HCT116 (cell line): ENCODE measurements around the gene UNC45A. TPM values are rescaled to one million over a fixed set of nuclear protein-coding genes. Genes with fewer than 3 reads are reported as not detected.

Source experiments
- ATAC-seq: fragments of 200-7000 bp; cut with Tn5 transposase; 2 replicates; pipeline ENCODE4 v1.9.1; 2020; ENCODE audit warnings: mild to moderate bottlenecking, moderate library complexity
- Bru-seq: library from RNA; stranded (reverse); fragments of 400-500 nt; gene quantifications from one replicate; lab custom pipeline; 2021; lab: Mats Ljungman, UMichigan
- BruChase-seq, 2 experiments: library from RNA; stranded (reverse); fragments of 400-500 nt; gene quantifications; one replicate each; lab custom pipeline; 2021; lab: Mats Ljungman, UMichigan
- BruUV-seq: library from RNA; stranded (reverse); fragments of 400-500 nt; replicated peaks from 2 replicates; lab custom pipeline; 2021; lab: Mats Ljungman, UMichigan
- CTCF ChIA-PET: fragments of 300-600 bp; sonication (Branson Sonifier 250); formaldehyde crosslinking; loops from one replicate; lab custom pipeline; 2021; ENCODE audit warnings: antibody characterized with exemption; lab: Charles Lee
- POLR2A ChIA-PET: fragments of 300-600, 350-600 bp; sonication (Branson Sonifier 250); formaldehyde crosslinking; loops from one replicate; lab custom pipeline; 2021; ENCODE audit warnings: antibody characterized with exemption; lab: Charles Lee
- RAD21 ChIA-PET, 2 experiments: fragments of 300-600 bp; sonication (Branson Sonifier 250); formaldehyde crosslinking; loops; one replicate each; lab custom pipeline; 2023; ENCODE audit warnings: low total read pairs in 2 of 2; ENCODE audit not compliant: uncharacterized antibody in 2 of 2, unreplicated experiment in 2 of 2, low non-redundant PET in 1 of 2; lab: Charles Lee
- DNase-seq: peaks from one replicate; pipeline ENCODE4 v3.0.0-alpha.2; 2010; ENCODE audit warnings: low read depth, low spot score
- H2AFZ ChIP-seq: fragments of 200-600 bp; shearing (Covaris generic), sonication (generic); 2 replicates; pipeline ENCODE4 v1.6.1; 2017; ENCODE audit warnings: low read depth, mixed run types, mixed read lengths, antibody characterized with exemption, low read length; ENCODE audit not compliant: poor library complexity, severe bottlenecking
- H3K27ac ChIP-seq: 2 replicates; pipeline ENCODE4 v1.5.1; 2012; ENCODE audit warnings: low read depth, low read length
- H3K27me3 ChIP-seq: fragments of 200-600 bp; sonication (generic); 2 replicates; pipeline ENCODE4 v1.6.1; 2016; ENCODE audit warnings: mixed run types, low read length, mixed read lengths; ENCODE audit not compliant: insufficient read depth
- H3K36me3 ChIP-seq, 2 experiments: fragments of 200-500 bp in 1 of 2; fragments of 200-600 bp in 1 of 2; sonication (Bioruptor generic) in 1 of 2; sonication (generic) in 1 of 2; 2 replicates each; pipeline versions ENCODE4 v1.5.1 to v1.6.1; 2014 to 2016; ENCODE audit warnings: low read length in 2 of 2, inconsistent platforms in 1 of 2, mixed read lengths in 1 of 2, mixed run types in 1 of 2; ENCODE audit not compliant: insufficient read depth in 2 of 2, control insufficient read depth in 1 of 2
- H3K4me1 ChIP-seq, 2 experiments: fragments of 200-600 bp in 1 of 2; sonication (generic) in 1 of 2; 2 replicates each; pipeline versions ENCODE4 v1.5.1 to v1.6.1; 2012 to 2017; ENCODE audit warnings: low read length in 2 of 2, inconsistent platforms in 1 of 2, mild to moderate bottlenecking in 1 of 2, mixed read lengths in 1 of 2, mixed run types in 1 of 2, moderate library complexity in 1 of 2; ENCODE audit not compliant: insufficient read depth in 2 of 2, control insufficient read depth in 1 of 2
- H3K4me2 ChIP-seq: fragments of 200-600 bp; sonication (generic); 2 replicates; pipeline ENCODE4 v1.6.1; 2017; ENCODE audit warnings: mixed run types, low read length, mixed read lengths
- H3K4me3 ChIP-seq, 2 experiments: fragments of 200-600 bp in 1 of 2; sonication (generic) in 1 of 2; replicated peaks in 1 of 2; 2 replicates each; pipeline ENCODE4 v1.5.1; 2011 to 2016; ENCODE audit warnings: low read length in 2 of 2, control low read depth in 1 of 2, low read depth in 1 of 2, mild to moderate bottlenecking in 1 of 2, mixed read lengths in 1 of 2, mixed run types in 1 of 2
- H3K79me2 ChIP-seq: fragments of 200-600 bp; sonication (generic); 2 replicates; pipeline ENCODE4 v1.6.1; 2017; ENCODE audit warnings: mild to moderate bottlenecking, mixed run types, low read length, moderate library complexity, mixed read lengths; ENCODE audit not compliant: insufficient read depth
- H3K9ac ChIP-seq: fragments of 200-600 bp; sonication (generic); 2 replicates; pipeline ENCODE4 v1.6.1; 2016; ENCODE audit warnings: low read length, mixed read lengths
- H3K9me2 ChIP-seq: fragments of 200-600 bp; sonication (generic), shearing (Covaris generic); 2 replicates; pipeline ENCODE4 v1.6.1; 2017; ENCODE audit warnings: mixed run types, mild to moderate bottlenecking, moderate library complexity; ENCODE audit not compliant: insufficient read depth
- H3K9me3 ChIP-seq, 2 experiments: fragments of 200-500 bp in 1 of 2; fragments of 200-600 bp in 1 of 2; sonication (Bioruptor generic) in 1 of 2; sonication (generic) in 1 of 2; 2 replicates each; pipeline ENCODE4 v1.6.1; 2014 to 2017; ENCODE audit warnings: low read length in 2 of 2, mixed read lengths in 2 of 2, inconsistent platforms in 1 of 2, low read depth in 1 of 2, mild to moderate bottlenecking in 1 of 2, mixed run types in 1 of 2, moderate library complexity in 1 of 2; ENCODE audit not compliant: control insufficient read depth in 1 of 2, insufficient read depth in 1 of 2
- H4K20me1 ChIP-seq: fragments of 200-600 bp; sonication (generic), shearing (Covaris generic); 2 replicates; pipeline ENCODE4 v1.6.1; 2017; ENCODE audit warnings: mixed run types, mild to moderate bottlenecking, moderate library complexity; ENCODE audit not compliant: insufficient read depth
- CBX3 ChIP-seq: IDR thresholded peaks from 2 replicates; pipeline ENCODE4 v1.6.1; 2012; ENCODE audit warnings: low read depth
- EZH2phosphoT487 ChIP-seq: fragments of 200-600 bp; IDR thresholded peaks from 2 replicates; pipeline ENCODE4 v1.6.1; 2018; ENCODE audit warnings: antibody characterized with exemption, borderline replicate concordance
- POLR2A ChIP-seq: IDR thresholded peaks from 2 replicates; pipeline ENCODE4 v1.7.0; 2011; ENCODE audit warnings: borderline replicate concordance; ENCODE audit not compliant: insufficient read depth, insufficient read length; ENCODE audit errors: extremely low read depth
- TCF7L2 ChIP-seq: IDR thresholded peaks from 2 replicates; pipeline ENCODE4 v1.7.0; 2011; ENCODE audit warnings: borderline replicate concordance, inconsistent platforms; ENCODE audit not compliant: insufficient read depth, insufficient read length; ENCODE audit errors: extremely low read depth
- YY1 ChIP-seq: IDR thresholded peaks from 2 replicates; pipeline ENCODE4 v1.6.1; 2011; ENCODE audit warnings: low read length, low read depth, moderate library complexity, mild to moderate bottlenecking; ENCODE audit not compliant: insufficient replicate concordance; ENCODE audit errors: extremely low read depth
- ZFX ChIP-seq: fragments of 450-650 bp; IDR thresholded peaks from 2 replicates; pipeline ENCODE4 v1.6.1; 2017
- intact Hi-C: fragments of 100-400 bp; cut with micrococcal nuclease; formaldehyde crosslinking; loops from 2 replicates; pipeline ENCODE4 v1.10.0; 2022
- long read RNA-seq: library from polyadenylated mRNA; unstranded; transcript quantifications from one replicate; pipeline ENCODE4 v2.0.0, GENCODE V29; 2021; ENCODE audit not compliant: unreplicated experiment
- polyA plus RNA-seq: library from polyadenylated mRNA; unstranded; fragments of >200 nt; gene quantifications from 2 replicates; pipeline ENCODE4 v1.2.1, GENCODE V29; 2012; ENCODE audit warnings: missing spikeins
- total RNA-seq: library from RNA; stranded (reverse); gene quantifications from one replicate; pipeline ENCODE4 v1.2.1, GENCODE V29; 2021; ENCODE audit not compliant: unreplicated experiment
- TF ChIP-seq, protein P1 (sequence below): IDR thresholded peaks from 2 replicates; pipeline ENCODE4 v1.6.1; 2012; ENCODE audit warnings: low read depth
- TF ChIP-seq, protein P2 (sequence below): IDR thresholded peaks from 2 replicates; pipeline ENCODE4 v1.6.1; 2011; ENCODE audit warnings: mild to moderate bottlenecking, low read length, moderate library complexity; ENCODE audit not compliant: insufficient replicate concordance; ENCODE audit errors: extremely low read depth
- TF ChIP-seq, protein P3 (sequence below), 3 experiments: fragments of 200-600 bp in 1 of 3; sonication (generic) in 1 of 3; IDR thresholded peaks in 2 of 3; conservative IDR thresholded peaks in 1 of 3; 2 replicates each; pipeline ENCODE4 v1.5.1; 2012 to 2017; ENCODE audit warnings: low read depth in 2 of 3, low read length in 2 of 3, antibody characterized with exemption in 1 of 3, borderline replicate concordance in 1 of 3, control low read depth in 1 of 3, mild to moderate bottlenecking in 1 of 3, mixed read lengths in 1 of 3, mixed run types in 1 of 3, moderate library complexity in 1 of 3; ENCODE audit not compliant: insufficient read depth in 1 of 3

The UNC45A gene, protein sequence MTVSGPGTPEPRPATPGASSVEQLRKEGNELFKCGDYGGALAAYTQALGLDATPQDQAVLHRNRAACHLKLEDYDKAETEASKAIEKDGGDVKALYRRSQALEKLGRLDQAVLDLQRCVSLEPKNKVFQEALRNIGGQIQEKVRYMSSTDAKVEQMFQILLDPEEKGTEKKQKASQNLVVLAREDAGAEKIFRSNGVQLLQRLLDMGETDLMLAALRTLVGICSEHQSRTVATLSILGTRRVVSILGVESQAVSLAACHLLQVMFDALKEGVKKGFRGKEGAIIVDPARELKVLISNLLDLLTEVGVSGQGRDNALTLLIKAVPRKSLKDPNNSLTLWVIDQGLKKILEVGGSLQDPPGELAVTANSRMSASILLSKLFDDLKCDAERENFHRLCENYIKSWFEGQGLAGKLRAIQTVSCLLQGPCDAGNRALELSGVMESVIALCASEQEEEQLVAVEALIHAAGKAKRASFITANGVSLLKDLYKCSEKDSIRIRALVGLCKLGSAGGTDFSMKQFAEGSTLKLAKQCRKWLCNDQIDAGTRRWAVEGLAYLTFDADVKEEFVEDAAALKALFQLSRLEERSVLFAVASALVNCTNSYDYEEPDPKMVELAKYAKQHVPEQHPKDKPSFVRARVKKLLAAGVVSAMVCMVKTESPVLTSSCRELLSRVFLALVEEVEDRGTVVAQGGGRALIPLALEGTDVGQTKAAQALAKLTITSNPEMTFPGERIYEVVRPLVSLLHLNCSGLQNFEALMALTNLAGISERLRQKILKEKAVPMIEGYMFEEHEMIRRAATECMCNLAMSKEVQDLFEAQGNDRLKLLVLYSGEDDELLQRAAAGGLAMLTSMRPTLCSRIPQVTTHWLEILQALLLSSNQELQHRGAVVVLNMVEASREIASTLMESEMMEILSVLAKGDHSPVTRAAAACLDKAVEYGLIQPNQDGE
- 95.4 TPM for total RNA-seq
- polyA plus RNA-seq = 106 and 123 TPM in 2 replicates
- percentile 58 among the genes with signal in this experiment for Bru-seq, nascent RNA
- BruChase-seq, experiment 1, labeled RNA remaining after a 6-hour chase = percentile 76 among the genes with signal in this experiment
- BruChase-seq, experiment 2, labeled RNA remaining after a 2-hour chase = percentile 69 among the genes with signal in this experiment
- long read RNA-seq, full-length matches to known transcripts = 49 of 193 reads
- long read RNA-seq, partial matches to known transcripts = 105 of 193 reads
- long read RNA-seq, other reads (novel, unspliced or antisense) = 39 of 193 reads

DNA sequence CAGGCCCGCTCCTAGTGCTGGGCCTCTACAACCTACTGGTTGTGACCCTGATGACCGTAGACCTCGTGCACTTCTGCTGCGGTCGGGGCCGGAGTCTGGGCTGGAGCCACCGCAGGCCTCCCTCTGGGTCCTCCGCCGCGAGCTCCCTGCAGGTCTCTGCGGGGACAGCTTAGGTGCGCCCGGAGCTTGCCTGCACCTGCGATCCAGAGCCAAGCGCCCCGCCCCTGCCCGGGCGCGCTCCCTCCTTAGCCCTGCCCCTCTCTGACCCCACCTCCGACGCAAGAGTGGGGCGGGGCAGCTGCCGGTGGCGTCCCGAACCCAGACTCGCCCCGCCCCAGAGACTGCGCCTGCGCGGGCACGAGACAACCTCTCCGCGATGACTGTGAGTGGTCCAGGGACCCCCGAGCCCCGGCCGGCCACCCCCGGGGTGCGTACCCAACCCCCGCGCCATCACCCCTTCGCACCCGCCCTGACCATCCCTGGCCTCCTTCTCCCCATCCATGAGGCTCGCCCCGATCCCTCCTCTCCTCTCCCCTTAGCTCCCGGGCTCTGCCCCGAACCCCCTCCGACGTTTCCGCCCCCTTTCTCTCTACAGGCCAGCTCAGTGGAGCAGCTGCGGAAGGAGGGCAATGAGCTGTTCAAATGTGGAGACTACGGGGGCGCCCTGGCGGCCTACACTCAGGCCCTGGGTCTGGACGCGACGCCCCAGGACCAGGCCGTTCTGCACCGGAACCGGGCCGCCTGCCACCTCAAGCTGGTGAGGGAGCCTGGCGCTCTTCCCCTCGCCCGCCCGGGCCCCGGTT is at the start of gene UNC45A:
Gene UNC45A, plus strand, starts transcription at position 337 of the 803 bp plus-strand sequence. Its CDS starts 40 bp downstream, at position 377.
- H3K9me2 ChIP-seq = no peaks in the 10 kb centered on the region
- peaks cover 25% of the 10 kb centered on the region; the same call in 1 of the 2 replicates for H3K79me2 ChIP-seq
- H3K4me1 ChIP-seq = peaks cover 15 to 46% of the 10 kb centered on the region in 2 experiments; a peak in 3 of 4 replicates
- H3K9me3 ChIP-seq = no peaks in the 10 kb centered on the region
- peak within 1 kb of the TSS; percentile 90 for H3K9ac ChIP-seq
- H3K4me3 ChIP-seq = peak within 1 kb of the TSS; percentile 91 to 96
- DNase-seq (peak; percentile 76), ATAC-seq (peak; percentile 78)
- intact Hi-C loops = loop anchor here (1.0 to 5.0 kb wide), 3 partner anchors 20 to 615 kb away; partner anchors contain the start of gene RCCD1
- CTCF ChIA-PET = interaction anchor here (0.6 to 6.9 kb wide), 21 partner anchors 9 to 934 kb away, joined by 3 to 70 read pairs (median 6); partner anchors contain the start of genes MAN2A2 and RCCD1
- peaks cover 13 to 16% of the 10 kb centered on the region in 2 experiments; a peak in 3 of 4 replicates for H3K36me3 ChIP-seq
- peak within 1 kb of the TSS; percentile 71 for H3K27ac ChIP-seq
- peak within 1 kb of the TSS; percentile 1 for H2AFZ ChIP-seq
- POLR2A ChIA-PET = interaction anchor here (0.7 to 1.6 kb wide), 10 partner anchors 8 to 642 kb away, joined by 3 to 21 read pairs (median 4); partner anchors contain the start of genes FURIN, MAN2A2 and RCCD1
- no TSS peak for BruUV-seq
- peak within 1 kb of the TSS; percentile 85 for H3K4me2 ChIP-seq
- H3K27me3 ChIP-seq = no peaks in the 10 kb centered on the region
- RAD21 ChIA-PET = interaction anchor here (0.9 to 1.8 kb wide), 4 partner anchors 19 to 98 kb away, joined by 3 to 10 read pairs (median 5); partner anchors contain the start of gene RCCD1 (in 2 of the 2)
- no peaks in the 10 kb centered on the region for H4K20me1 ChIP-seq
- TF ChIP-seq EZH2phosphoT487 = no peak
- no peak for TF ChIP-seq TCF7L2
- TF ChIP-seq, protein P1, sequence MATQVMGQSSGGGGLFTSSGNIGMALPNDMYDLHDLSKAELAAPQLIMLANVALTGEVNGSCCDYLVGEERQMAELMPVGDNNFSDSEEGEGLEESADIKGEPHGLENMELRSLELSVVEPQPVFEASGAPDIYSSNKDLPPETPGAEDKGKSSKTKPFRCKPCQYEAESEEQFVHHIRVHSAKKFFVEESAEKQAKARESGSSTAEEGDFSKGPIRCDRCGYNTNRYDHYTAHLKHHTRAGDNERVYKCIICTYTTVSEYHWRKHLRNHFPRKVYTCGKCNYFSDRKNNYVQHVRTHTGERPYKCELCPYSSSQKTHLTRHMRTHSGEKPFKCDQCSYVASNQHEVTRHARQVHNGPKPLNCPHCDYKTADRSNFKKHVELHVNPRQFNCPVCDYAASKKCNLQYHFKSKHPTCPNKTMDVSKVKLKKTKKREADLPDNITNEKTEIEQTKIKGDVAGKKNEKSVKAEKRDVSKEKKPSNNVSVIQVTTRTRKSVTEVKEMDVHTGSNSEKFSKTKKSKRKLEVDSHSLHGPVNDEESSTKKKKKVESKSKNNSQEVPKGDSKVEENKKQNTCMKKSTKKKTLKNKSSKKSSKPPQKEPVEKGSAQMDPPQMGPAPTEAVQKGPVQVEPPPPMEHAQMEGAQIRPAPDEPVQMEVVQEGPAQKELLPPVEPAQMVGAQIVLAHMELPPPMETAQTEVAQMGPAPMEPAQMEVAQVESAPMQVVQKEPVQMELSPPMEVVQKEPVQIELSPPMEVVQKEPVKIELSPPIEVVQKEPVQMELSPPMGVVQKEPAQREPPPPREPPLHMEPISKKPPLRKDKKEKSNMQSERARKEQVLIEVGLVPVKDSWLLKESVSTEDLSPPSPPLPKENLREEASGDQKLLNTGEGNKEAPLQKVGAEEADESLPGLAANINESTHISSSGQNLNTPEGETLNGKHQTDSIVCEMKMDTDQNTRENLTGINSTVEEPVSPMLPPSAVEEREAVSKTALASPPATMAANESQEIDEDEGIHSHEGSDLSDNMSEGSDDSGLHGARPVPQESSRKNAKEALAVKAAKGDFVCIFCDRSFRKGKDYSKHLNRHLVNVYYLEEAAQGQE = no peak
- TF ChIP-seq, protein P2, sequence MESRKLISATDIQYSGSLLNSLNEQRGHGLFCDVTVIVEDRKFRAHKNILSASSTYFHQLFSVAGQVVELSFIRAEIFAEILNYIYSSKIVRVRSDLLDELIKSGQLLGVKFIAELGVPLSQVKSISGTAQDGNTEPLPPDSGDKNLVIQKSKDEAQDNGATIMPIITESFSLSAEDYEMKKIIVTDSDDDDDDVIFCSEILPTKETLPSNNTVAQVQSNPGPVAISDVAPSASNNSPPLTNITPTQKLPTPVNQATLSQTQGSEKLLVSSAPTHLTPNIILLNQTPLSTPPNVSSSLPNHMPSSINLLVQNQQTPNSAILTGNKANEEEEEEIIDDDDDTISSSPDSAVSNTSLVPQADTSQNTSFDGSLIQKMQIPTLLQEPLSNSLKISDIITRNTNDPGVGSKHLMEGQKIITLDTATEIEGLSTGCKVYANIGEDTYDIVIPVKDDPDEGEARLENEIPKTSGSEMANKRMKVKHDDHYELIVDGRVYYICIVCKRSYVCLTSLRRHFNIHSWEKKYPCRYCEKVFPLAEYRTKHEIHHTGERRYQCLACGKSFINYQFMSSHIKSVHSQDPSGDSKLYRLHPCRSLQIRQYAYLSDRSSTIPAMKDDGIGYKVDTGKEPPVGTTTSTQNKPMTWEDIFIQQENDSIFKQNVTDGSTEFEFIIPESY = no peak
- no peak for TF ChIP-seq YY1
- peak; percentile 56 for TF ChIP-seq ZFX
- peak; percentile 67 for TF ChIP-seq POLR2A
- TF ChIP-seq CBX3 = no peak
- TF ChIP-seq, protein P3, sequence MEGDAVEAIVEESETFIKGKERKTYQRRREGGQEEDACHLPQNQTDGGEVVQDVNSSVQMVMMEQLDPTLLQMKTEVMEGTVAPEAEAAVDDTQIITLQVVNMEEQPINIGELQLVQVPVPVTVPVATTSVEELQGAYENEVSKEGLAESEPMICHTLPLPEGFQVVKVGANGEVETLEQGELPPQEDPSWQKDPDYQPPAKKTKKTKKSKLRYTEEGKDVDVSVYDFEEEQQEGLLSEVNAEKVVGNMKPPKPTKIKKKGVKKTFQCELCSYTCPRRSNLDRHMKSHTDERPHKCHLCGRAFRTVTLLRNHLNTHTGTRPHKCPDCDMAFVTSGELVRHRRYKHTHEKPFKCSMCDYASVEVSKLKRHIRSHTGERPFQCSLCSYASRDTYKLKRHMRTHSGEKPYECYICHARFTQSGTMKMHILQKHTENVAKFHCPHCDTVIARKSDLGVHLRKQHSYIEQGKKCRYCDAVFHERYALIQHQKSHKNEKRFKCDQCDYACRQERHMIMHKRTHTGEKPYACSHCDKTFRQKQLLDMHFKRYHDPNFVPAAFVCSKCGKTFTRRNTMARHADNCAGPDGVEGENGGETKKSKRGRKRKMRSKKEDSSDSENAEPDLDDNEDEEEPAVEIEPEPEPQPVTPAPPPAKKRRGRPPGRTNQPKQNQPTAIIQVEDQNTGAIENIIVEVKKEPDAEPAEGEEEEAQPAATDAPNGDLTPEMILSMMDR (IDR thresholded peaks at IDR 0.05 in 2 of 3, conservative IDR thresholded peaks at IDR 0.05 in 1 of 3; ENCODE audit: borderline replicate concordance in 1 of 3, insufficient read depth in 1 of 3, low read depth in 2 of 3, low read length in 2 of 3) = no peak
